Esophagus mucosa (tissue), 1 donor: Measurements from ENCODE around the gene EID2. TPM values are rescaled to one million over a fixed set of nuclear protein-coding genes. Genes with fewer than 3 reads are reported as not detected.

ENCODE experiments used
- ATAC-seq: fragments of 200-7000 bp; cut with Tn5 transposase; one replicate; pipeline ENCODE4 v1.9.1; 2020
- total RNA-seq: library from RNA; stranded (reverse); gene quantifications from one replicate; pipeline ENCODE4 v1.2.4, GENCODE V29; 2023
- donor health status: DM: yes; HTN: yes; CAD: no.

EID2 gene
- total RNA-seq, 1 donor from 2014 or later: 6.7 TPM

- no peak for ATAC-seq
Observed at GRCh38 chr19:39533003-39533512, 6.9 kb downstream of the EID2 start.

- peak; percentile 99 for ATAC-seq
Observed at GRCh38 chr19:39532233-39533002, 7.5 kb downstream of the EID2 start, which contains the start of gene EID2B. Gene EID2B, minus strand, starts transcription at chr19:39532852. Its CDS starts 50 bp downstream, at chr19:39532802.

- ATAC-seq: no peak
Observed at GRCh38 chr19:39531834-39532232, 8.1 kb downstream of the EID2 start.

DNA sequence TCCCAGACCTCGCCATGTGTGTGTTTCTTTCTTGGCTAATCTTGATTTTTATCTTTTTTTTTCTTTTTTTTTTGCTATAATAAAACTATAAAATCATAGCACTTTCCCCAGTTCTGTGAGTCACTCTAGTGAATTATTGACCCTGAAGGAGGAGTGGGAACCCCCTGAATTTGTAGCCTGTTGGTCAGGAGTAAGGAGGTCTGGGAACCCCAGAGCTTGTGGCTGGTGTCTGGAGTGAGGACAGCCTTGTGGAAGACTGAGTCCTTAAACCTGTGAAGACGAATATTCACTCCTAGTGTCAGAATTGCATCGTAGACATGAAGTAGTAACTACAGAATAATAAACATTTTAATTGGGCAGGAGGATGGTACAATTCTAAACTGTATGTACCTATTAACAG lies 14.8 kb downstream of the EID2 start:
- ATAC-seq: no peak

- ATAC-seq: no peak
Observed at GRCh38 chr19:39524495-39524894, 15.5 kb downstream of the EID2 start.

DNA sequence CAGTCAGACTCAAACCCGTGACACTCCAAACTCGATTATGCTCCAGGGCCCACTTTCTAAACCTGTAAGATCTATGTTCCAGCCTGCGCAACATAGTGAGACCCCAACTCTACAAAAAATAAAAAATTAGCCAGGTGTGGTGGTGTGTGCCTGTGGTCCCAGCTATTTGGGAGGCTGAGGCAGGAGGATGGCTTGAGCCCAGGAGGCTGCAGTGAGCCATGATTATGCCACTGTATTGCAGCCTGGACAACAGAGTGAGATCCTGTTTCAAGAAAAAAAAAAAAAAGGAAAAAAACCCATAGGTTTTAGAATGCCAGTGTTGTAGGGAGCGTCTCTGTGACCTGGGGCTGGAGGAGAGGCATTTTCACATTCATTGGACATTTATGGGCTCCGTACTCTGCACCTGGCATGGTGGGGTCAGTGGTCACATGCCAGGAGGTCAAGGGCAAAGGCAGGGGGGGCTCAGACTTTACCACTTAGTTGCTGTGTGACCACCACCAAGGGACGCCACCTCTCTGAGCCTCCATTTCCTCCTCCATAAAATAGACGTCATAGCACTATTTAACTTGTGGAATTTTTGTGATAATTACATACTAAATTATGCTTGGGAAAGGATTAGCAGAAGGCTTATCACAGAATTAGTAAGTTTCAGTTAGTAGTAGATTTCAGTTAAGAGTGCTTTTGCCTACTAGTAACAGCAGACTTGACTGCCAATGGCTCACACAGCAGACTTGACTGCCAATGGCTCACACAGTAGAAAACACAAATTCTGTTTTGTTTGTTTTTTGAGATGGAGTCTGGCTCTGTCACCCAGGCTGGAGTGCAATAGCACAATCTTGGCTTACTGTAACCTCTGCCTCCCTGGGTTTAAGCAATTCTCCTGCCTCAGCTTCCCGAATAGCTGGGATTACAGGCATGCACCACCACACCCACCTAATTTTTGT lies 19.1 kb downstream of the EID2 start:
- no peak for ATAC-seq

- ATAC-seq: peak; percentile 62
Observed at GRCh38 chr19:39518975-39519374, 21.0 kb downstream of the EID2 start.

- no peak for ATAC-seq
Observed at GRCh38 chr19:39518458-39518857, 21.5 kb downstream of the EID2 start.

DNA sequence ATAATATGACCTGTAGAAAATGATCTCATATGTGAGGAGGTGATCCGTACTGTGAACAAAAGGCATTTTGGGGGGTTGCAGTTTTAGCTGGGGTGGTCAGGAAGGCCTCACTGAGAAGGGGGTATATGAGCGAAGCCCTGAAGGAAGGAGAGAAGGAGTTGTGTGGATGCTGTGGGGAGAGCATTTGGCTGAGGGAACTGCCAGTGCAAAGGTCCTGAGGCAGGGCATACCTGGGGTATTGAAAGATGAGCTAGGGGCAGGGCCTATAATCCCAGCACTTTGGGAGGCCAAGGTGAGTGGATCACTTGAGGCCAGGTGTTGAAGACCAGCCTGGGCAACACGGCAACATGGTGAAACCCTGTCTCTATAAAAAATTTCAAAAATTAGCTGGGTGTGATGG lies 22.5 kb downstream of the EID2 start:
- ATAC-seq: no peak

GRCh38 chr19:39516270-39516669 lies 23.7 kb downstream of the EID2 start:
- no peak for ATAC-seq

DNA sequence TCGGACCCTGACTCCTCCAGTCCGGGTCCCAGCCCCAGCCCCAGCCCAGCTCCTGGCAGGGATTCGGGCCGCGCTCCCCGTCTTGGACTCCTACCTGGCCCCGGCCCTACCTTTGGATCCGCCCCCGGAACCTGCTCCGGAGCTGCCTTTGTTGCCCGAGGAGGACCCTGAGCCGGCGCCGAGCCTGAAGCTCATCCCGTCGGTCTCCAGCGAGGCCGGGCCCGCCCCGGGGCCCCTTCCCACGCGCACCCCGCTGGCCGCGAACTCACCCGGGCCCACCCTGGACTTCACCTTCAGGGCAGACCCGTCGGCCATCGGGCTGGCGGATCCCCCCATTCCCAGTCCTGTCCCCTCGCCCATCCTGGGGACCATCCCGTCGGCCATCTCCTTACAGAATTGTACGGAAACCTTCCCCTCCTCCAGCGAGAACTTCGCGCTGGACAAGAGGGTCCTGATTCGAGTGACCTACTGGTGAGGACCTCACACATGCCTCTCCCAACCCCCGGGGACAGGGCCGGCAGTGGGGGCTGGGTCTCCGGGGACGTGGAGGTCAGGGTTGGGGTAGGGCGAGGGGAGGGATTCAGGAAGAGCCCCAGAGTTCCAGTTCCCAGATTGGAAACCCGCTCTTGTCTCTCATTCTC lies 24.3 kb downstream of the EID2 start:
- ATAC-seq: no peak

GRCh38 chr19:39514840-39515550 lies 25.0 kb downstream of the EID2 start, which contains the start of gene SELENOV:
Gene SELENOV, plus strand, starts transcription at chr19:39515139. Its CDS starts 74 bp downstream, at chr19:39515213.
- ATAC-seq: no peak

- ATAC-seq: no peak
Observed at GRCh38 chr19:39512988-39513387, 27.0 kb downstream of the EID2 start.

DNA sequence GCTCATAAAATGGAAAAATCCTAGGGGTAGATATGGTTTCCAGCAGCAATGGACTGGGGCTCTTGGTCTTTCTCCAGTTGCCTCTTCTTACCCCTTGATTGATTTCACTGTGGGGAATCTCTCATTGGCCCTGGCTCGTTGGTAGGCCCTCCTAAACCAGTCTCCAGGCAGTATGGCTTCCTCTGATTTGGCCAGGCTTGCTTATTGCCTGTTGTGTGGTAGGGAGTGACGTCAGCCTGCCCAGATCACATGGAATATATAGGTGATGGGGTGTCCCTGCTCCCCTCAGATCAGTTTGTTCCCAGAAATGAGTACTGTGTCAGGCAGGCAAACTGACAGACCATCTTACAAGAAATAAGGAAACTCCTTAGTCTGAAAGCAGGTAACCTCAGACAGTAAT lies 30.7 kb downstream of the EID2 start:
- no peak for ATAC-seq

- ATAC-seq: no peak
Observed at GRCh38 chr19:39508629-39509028, 31.3 kb downstream of the EID2 start.

- ATAC-seq: no peak
Observed at GRCh38 chr19:39507715-39508364, 32.1 kb downstream of the EID2 start.

- ATAC-seq: peak; percentile 43
Observed at GRCh38 chr19:39506944-39507714, 32.8 kb downstream of the EID2 start.

- no peak for ATAC-seq
Observed at GRCh38 chr19:39506598-39506943, 33.4 kb downstream of the EID2 start.

DNA sequence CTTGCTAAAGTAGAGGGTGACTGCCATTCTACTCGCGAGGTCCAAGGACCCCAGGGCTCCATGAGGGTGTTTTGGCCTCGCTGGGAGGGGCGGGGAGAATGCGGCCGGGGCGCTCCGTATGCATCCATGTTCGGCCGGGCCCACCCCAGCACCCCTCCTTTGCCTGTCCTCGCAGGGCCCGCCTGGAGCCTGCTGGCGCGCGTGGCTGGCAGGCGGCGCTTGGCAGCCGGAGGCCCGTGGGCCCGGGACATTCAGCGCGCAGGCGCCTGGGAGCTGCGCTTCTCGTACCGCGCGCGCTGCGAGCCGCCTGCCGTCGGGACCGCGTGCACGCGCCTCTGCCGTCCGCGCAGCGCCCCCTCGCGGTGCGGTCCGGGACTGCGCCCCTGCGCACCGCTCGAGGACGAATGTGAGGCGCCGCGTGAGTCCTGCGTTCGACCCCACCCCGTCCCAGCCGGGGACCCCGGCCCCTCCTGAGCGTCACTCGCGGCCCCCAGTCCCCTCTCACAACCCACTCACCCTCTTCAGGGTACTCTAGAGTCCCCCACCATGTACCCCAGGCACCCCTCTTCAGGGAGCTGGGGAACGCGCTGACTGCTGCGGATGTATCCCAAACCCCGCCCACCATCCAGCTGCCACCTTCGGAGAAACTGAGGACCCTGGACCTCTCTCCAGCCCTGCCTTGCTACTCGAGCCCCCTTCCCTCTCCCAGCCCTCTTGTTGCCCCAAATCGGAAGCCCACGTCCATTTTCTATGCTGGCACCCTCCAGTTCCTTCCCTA lies 37.1 kb downstream of the EID2 start:
- ATAC-seq: peak; percentile 79

- no peak for ATAC-seq
Observed at GRCh38 chr19:39501340-39501739, 38.6 kb downstream of the EID2 start.
